Retinal pigment epithelial cell (primary cell): ENCODE data around the gene FOXO1.

Experiments used
- DNase-seq: peaks from one replicate; pipeline ENCODE4 v3.0.0-alpha.2; 2010; ENCODE audit warnings: low read depth
- H3K4me3 ChIP-seq: 2 replicates; pipeline ENCODE4 v1.5.1; 2011; ENCODE audit warnings: mild to moderate bottlenecking, low read length, control low read depth, moderate library complexity
- TF ChIP-seq, protein P1 (sequence below): conservative IDR thresholded peaks from 2 replicates; pipeline ENCODE4 v1.5.1; 2011; ENCODE audit warnings: low read depth, low read length, control low read depth, inconsistent platforms

Gene FOXO1

DNA sequence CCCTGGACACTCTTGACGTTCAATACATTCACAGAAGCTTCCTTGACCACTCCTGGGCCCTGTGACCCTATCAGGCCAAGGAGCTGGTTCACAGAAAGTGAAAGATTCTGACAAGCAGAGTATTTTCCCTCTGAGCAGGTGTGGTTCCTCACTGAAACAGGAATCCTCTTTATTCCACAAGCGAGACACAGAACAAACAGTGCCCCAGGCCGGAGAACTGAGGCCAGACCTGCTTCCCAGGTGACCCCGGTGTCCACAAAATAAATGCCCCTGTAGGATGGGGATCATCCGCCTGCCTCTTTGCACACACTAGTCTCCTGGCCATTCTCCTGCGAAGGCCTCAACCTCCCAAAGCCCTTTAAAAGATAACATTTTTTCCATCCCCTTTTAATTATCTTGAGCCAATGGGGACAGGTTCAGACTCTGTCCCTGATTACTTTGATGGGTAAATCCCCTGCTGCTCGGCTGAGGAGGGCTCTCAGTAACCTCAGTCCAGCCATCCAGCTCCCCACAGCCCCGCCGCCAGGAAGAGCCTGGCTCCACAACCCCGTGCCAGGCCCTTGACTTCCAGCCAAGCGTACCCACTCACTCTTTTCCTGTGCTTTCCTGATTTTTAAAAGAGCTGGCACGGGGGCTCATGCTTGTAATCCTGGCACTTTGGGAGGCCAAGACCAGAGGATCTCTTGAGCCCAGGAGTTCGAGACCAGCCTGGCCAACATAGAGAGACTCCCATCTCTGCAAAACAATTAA is 129.1 kb downstream of the FOXO1 start:
- TF ChIP-seq, protein P1, sequence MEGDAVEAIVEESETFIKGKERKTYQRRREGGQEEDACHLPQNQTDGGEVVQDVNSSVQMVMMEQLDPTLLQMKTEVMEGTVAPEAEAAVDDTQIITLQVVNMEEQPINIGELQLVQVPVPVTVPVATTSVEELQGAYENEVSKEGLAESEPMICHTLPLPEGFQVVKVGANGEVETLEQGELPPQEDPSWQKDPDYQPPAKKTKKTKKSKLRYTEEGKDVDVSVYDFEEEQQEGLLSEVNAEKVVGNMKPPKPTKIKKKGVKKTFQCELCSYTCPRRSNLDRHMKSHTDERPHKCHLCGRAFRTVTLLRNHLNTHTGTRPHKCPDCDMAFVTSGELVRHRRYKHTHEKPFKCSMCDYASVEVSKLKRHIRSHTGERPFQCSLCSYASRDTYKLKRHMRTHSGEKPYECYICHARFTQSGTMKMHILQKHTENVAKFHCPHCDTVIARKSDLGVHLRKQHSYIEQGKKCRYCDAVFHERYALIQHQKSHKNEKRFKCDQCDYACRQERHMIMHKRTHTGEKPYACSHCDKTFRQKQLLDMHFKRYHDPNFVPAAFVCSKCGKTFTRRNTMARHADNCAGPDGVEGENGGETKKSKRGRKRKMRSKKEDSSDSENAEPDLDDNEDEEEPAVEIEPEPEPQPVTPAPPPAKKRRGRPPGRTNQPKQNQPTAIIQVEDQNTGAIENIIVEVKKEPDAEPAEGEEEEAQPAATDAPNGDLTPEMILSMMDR = no peak
- H3K4me3 ChIP-seq = no peak overlapping the region
- DNase-seq = no peak

DNA sequence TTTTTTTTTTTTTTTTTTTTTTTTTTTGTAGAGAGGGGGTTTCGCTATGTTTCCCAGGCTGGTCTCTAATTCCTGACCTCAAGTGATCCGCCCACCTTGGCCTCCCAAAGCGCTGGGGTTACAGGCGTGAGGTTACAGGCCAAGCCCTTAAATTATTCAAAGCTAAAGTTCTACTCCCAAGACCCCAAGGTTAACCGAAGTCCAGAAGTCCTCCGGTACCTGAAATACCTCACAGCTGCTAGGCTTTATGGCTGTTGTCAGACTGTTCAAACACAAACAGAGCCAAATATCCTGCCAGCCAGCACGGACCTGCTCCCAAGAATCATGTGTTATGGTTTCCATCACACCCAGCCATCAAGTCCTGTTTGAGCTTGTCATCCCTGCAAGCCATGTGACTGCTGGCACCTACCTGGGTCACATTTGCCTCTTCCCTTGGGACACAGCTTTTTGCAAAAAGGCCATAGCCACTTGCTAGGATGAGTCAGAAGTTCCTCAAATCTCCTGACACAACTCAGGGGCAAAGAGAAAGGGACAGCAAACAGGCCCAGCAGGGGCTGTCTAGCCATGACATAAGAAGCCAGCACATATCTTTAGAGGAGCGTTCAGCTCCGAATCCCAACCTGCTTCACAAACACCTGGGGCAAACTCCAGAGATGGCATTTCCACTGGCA is 129.9 kb downstream of the FOXO1 start:
- DNase-seq = no peak
- TF ChIP-seq, protein P1 = no peak
- H3K4me3 ChIP-seq = no peak overlapping the region

DNA sequence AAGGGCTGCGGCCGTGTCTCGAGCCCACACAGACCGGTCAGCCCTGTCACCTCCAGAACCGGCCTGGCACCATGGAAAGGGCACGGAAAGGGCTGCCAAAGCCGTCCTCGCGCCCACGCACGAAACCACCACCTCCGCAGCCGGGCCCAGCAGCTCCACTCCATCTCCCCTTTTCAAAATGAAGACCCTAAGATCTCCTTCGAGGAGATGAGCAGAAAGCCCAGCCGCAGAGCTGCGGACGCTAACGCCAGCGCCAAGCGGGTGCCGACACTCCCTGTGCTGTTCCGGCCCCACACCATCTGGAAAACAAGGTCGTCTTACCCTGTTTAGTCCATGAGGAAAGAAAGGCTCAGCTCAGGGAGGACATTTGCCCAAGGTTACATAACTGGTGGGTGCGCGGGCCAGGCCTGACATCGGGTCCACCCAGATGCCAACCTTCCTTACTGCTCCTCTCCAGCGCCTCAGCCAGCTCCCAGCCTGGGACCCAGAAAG is 131.1 kb downstream of the FOXO1 start:
- TF ChIP-seq, protein P1 = no peak
- DNase-seq = no peak
- H3K4me3 ChIP-seq = no peak overlapping the region

DNA sequence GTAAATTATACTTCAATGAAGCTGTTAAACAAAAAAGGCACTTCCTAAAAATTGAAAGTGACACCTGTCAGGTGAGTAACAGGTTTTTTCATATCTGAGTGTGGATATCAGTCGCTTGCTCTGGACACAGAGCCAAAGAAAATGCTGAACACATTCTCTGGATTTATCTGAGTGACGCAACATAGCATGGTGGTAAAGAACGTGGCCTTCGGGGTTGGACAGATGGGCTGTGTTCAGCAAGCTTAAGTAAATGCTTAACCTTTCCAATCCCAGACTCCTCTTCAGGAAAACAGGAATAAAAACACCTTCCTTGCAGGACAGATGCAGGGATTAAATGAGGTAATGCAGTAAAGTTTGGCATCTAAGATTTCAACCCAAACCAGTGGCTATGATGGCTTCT is 132.0 kb downstream of the FOXO1 start:
- TF ChIP-seq, protein P1 = no peak
- DNase-seq = no peak
- no peak overlapping the region for H3K4me3 ChIP-seq

DNA sequence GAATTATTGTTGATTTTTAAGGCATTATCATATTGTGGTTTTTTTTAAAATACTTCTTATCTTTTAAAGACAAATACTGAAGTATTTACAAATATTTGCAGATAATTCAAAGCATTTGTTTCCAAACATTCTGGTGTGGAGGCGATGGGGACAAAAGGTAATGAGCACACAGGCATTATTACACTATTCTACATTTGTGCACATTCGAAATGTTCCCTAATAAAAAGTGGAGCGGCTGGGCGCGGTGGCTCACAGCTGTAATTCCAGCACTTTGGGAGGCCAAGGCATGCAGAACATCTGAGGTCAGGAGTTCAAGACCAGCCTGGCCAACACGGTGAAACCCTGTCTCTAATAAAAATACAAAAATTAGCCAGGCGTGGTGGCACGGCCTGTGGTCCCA is 133.4 kb downstream of the FOXO1 start:
- DNase-seq = no peak
- TF ChIP-seq, protein P1 = no peak
- H3K4me3 ChIP-seq = no peak overlapping the region

DNA sequence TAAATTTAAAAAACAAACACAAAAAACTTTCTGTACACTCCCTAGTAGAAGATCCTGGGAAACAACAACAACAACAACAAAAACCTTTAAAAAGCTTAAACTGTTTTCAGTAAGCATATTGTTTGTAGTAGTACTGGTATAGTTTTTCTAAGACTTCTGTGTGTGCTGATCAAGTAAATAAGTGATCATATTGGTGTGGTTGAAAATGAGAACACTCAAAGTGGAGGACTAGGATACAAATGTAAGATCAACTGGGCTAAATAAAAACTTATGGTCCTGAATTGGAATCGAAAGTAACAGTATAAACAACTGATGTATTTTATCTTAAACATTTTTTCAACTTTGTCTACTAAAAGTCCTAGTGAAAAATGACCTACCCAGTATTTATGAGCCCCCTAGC is 135.5 kb downstream of the FOXO1 start:
- TF ChIP-seq, protein P1 = no peak
- H3K4me3 ChIP-seq = no peak overlapping the region
- no peak for DNase-seq

DNA sequence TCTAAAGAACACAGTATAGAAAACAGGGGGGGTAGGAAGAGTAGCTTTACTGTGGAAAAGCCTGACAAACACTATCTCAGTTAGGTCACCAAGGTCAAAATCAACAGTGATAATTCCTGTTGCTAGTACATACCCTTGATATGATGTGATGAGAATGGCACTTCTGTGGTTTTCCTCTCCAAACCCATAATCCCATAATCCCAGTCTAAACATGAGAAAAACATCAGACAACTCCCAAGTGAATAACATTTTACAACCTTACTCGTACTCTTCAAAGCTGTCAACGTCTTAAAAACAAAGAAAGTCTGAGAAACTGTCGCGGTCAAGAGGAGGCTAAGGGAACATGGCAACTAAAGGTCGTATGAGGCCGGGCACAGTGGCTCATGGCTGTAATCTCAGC is 137.6 kb downstream of the FOXO1 start:
- TF ChIP-seq, protein P1 = no peak
- no peak overlapping the region for H3K4me3 ChIP-seq
- no peak for DNase-seq
